HUES6 (cell line): ENCODE data around the gene MEF2A.

ENCODE experiments used
- H3K27ac ChIP-seq: 2 replicates; pipeline ENCODE4 v1.7.0; 2013; ENCODE audit warnings: low read depth, mild to moderate bottlenecking, low read length, inconsistent platforms
- H3K27me3 ChIP-seq: 2 replicates; pipeline ENCODE4 v1.6.1; 2013; ENCODE audit warnings: low read length; ENCODE audit not compliant: control insufficient read depth, insufficient read depth
- H3K36me3 ChIP-seq: 2 replicates; pipeline ENCODE4 v1.6.1; 2013; ENCODE audit warnings: low read length; ENCODE audit not compliant: control insufficient read depth, insufficient read depth
- H3K4me1 ChIP-seq: 2 replicates; pipeline ENCODE4 v1.6.1; 2013; ENCODE audit warnings: low read length; ENCODE audit not compliant: control insufficient read depth, insufficient read depth
- H3K4me3 ChIP-seq: 2 replicates; pipeline ENCODE4 v1.5.1; 2013; ENCODE audit warnings: low read depth, low read length
- H3K9ac ChIP-seq: one replicate; pipeline ENCODE4 v1.6.1; 2013; ENCODE audit warnings: mild to moderate bottlenecking, low read length
- H3K9me3 ChIP-seq: 2 replicates; pipeline ENCODE4 v1.6.1; 2013; ENCODE audit warnings: low read depth, low read length; ENCODE audit not compliant: control insufficient read depth, insufficient read depth

MEF2A gene

DNA sequence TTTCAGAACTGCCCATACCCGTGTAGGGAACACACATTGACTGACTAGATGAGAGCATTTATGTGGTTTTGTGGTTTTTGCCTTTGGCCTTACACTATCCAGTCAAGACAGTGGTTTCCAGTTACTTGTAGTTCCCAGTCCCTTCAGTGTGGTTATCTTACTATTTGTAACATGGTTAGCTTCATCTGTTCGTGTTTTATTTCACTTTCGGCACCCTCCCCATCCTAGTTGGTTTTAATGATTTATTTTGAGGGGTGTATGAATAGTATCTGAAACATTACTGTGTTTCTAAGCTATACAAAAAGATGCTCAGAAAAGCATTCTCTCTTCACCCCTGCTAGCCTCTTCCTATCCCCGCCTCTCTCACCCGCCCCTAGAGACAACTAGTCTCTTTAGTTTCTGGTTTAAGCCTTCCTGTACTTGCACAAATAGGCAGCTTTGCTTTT lies 153.3 kb downstream of the MEF2A start:
- no peaks in the 10 kb centered on the region for H3K27me3 ChIP-seq
- no peak overlapping the region for H3K9ac ChIP-seq
- peaks cover 8% of the 10 kb centered on the region for H3K36me3 ChIP-seq
- no peaks in the 10 kb centered on the region; the same call in 1 of the 2 replicates for H3K9me3 ChIP-seq
- no peaks in the 10 kb centered on the region for H3K4me1 ChIP-seq
- H3K27ac ChIP-seq, result no peak overlapping the region
- no peak overlapping the region for H3K4me3 ChIP-seq

DNA sequence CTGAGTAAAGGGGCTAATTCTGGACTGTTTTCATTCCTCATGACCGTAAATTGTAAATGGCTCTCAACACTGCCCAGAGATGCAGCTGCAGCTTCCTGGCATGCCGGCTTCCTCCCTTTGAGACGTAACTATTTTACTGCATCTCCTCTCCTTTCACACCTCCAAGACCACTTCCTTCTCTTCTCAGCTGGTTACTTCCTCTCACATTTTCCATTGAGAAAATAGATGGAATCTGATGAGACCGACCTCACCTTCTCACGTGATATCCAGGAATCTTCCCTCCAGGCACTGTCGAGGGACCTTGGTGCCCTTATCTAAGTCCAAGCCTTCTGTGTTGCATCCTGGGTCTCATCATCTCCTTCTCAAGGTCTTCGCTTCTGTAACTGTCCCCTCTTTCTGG lies 154.7 kb downstream of the MEF2A start:
- no peaks in the 10 kb centered on the region for H3K27me3 ChIP-seq
- H3K9me3 ChIP-seq, result peaks cover 14% of the 10 kb centered on the region
- no peak overlapping the region for H3K27ac ChIP-seq
- no peaks in the 10 kb centered on the region for H3K4me1 ChIP-seq
- no peak overlapping the region for H3K9ac ChIP-seq
- H3K36me3 ChIP-seq, result peaks cover 5% of the 10 kb centered on the region; the same call in 1 of the 2 replicates
- no peak overlapping the region for H3K4me3 ChIP-seq

DNA sequence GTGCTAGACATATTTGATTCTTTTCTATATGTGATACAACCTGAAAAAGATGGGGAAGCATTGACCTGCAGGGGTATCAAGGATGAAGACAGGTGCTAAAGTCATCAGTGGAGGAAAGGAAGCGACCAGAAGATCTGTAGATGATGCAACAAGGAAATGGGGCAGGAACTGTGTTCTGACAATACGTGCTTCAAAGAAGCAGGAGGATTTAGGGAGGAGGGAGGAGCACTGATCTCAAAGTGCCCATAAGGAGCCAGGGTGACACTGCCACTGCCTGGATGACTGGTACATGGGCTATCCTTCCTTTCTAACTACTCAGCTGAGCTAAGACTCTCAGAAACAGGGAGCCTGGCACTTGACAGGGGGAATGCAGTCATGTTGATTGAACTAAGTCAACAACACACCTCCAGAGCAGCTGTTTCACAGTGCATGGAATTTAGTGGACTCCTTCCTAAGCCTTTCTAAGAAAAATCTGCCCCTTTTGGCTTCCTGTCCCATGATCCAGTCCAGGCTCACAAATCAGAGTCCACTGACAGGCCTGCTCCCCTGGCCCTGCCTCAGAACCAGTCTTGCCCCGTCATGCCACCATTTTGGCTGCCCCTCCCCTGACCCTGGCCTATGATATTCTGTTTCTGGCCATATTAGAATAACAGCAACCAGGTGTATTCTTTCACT lies 155.5 kb downstream of the MEF2A start:
- no peaks in the 10 kb centered on the region for H3K4me1 ChIP-seq
- peaks cover 18% of the 10 kb centered on the region for H3K9me3 ChIP-seq
- no peaks in the 10 kb centered on the region for H3K27me3 ChIP-seq
- no peak overlapping the region for H3K4me3 ChIP-seq
- no peak overlapping the region for H3K27ac ChIP-seq
- peaks cover 5% of the 10 kb centered on the region for H3K36me3 ChIP-seq
- no peak overlapping the region for H3K9ac ChIP-seq

DNA sequence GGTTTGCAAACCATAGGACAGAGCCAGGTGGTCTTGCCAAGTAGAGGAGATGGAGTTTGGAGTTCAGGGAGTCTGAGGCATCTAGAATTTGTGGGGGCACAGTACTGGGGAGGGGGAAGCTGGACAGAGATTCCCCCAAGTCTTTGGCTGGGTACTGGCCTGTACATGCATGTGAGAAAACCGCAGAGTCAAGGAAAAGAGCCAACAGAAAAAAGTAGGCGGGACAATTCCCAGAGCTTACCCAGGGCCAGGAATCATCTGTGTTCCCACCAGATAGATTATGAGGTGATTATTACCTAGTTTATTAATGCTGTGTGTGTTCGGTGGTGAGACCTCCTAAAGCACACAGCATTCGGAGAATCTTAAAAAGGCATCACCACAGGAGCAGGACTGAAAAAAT lies 156.1 kb downstream of the MEF2A start:
- H3K9me3 ChIP-seq, result peaks cover 18% of the 10 kb centered on the region
- no peak overlapping the region for H3K9ac ChIP-seq
- no peak overlapping the region for H3K27ac ChIP-seq
- H3K4me3 ChIP-seq, result no peak overlapping the region
- H3K27me3 ChIP-seq, result no peaks in the 10 kb centered on the region
- H3K4me1 ChIP-seq, result no peaks in the 10 kb centered on the region
- peaks cover 5% of the 10 kb centered on the region for H3K36me3 ChIP-seq

DNA sequence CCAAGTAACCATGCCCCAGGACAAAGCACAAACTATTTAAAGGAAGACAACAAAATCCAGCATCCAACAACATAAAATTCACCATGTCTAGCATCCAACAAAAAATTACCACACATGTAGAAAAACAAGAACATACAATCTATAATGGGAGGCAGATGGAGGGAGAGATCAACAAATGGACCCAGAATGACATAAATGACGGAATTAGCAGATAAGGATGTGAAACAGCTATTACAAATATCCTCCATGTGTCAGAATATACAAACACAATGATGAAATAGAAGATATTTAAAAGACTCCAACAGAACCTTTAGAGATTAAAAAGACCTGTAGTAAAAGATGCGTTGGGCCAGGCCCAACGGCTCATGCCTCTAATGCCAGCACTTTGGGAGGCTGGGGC lies 156.6 kb downstream of the MEF2A start:
- no peak overlapping the region for H3K4me3 ChIP-seq
- H3K27ac ChIP-seq, result no peak overlapping the region
- H3K9ac ChIP-seq, result no peak overlapping the region
- H3K36me3 ChIP-seq, result peaks cover 5% of the 10 kb centered on the region
- H3K9me3 ChIP-seq, result peaks cover 18% of the 10 kb centered on the region
- no peaks in the 10 kb centered on the region for H3K27me3 ChIP-seq
- no peaks in the 10 kb centered on the region for H3K4me1 ChIP-seq

DNA sequence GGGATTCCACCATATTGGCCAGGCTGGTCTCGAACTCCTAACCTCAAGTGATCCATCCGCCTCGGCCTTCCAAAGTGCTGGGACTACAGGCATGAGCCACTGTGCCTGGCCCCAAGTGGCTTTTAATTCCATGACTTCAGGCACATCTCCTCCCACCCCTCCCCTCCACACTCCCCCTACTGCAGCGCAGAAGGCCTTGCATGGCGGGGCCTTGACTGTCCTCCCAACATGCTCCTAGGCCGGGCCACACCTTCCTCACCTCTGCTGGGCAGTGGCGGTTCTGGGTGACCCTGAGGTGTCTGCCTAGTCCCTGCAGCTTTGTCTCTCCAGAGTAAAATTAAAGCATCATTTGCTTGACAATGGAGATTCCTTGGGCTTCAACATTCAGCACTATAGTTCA lies 160.5 kb downstream of the MEF2A start:
- Histone ChIP-seq H3K9ac (no peak overlapping the region), H3K36me3 (peaks cover 24% of the 10 kb centered on the region), H3K4me1 (peaks cover 14% of the 10 kb centered on the region), H3K4me3 (no peak overlapping the region), H3K27ac (no peak overlapping the region), H3K27me3 (peaks cover under 1% of the 10 kb centered on the region; the same call in 1 of the 2 replicates), H3K9me3 (peaks cover 18% of the 10 kb centered on the region)

DNA sequence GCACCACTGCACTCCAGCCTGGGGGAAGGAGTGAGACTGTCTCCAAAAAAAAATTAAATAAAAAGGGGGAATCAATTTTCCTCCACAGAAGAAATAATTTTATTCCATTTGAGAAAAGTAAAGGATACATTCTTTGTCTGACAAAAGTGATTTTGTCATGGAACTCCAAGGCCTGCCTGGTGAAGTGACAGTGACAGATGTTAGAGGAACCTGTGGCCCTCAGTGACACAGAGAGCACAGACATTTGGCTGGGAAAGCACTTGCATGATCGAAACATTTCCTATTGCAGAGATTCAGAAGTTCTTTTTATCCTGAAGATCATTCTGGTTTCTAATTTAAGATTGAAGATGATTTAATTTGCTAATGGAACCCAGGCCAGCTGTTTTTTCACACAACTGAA lies 161.5 kb downstream of the MEF2A start:
- peaks cover 24% of the 10 kb centered on the region for H3K36me3 ChIP-seq
- peaks cover 18% of the 10 kb centered on the region for H3K9me3 ChIP-seq
- H3K4me1 ChIP-seq, result peaks cover 24% of the 10 kb centered on the region

DNA sequence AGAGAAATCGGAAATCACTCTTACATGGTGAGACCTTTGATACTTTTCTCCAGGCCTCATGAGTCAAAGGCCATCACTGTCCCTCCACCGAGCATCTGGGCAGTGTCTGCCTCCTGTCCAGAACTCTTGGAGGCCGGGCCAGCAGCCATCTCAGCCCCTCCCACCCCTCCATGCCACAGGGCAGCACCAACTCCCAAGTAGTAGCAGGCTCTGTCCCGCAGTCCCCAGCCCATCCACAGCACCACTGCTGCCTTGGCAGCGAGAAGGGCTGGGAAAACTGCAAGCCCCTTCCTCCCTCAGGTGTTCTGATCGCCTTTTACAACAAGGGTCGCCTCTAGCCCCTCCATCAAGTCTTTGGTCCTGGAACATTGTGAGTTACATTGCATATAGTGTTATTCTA lies 161.9 kb downstream of the MEF2A start:
- Histone ChIP-seq H3K4me3 (no peak overlapping the region), H3K27me3 (peaks cover 14% of the 10 kb centered on the region), H3K9ac (no peak overlapping the region), H3K27ac (no peak overlapping the region), H3K9me3 (peaks cover 18% of the 10 kb centered on the region), H3K36me3 (peaks cover 24% of the 10 kb centered on the region), H3K4me1 (peaks cover 25% of the 10 kb centered on the region)

More for the DNA sequence above, 161.5 kb downstream of the MEF2A start:
- Histone ChIP-seq H3K27me3 (peaks cover 10% of the 10 kb centered on the region), H3K9ac (no peak overlapping the region), H3K27ac (no peak overlapping the region), H3K4me3 (no peak overlapping the region)

DNA sequence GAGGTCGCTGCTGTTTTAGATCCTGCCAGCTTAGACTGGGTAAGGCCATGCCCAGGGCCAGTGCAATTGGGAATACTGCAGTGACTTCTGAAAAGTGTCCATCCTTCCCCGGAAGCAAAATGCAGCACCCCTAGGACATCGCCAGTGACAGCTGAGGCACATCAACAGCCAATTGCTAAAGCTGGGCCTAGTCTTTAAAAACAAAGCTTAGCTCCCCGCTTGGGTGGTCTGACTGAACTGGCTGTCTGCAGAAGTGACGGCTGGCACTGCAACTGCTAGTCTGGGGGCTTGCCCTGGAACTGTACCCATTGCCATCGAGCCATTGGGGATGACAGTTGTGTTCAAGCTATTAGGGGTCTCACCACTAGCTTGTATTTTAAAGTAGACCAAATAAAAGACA lies 163.1 kb downstream of the MEF2A start:
- Histone ChIP-seq H3K27me3 (peaks cover 15% of the 10 kb centered on the region), H3K4me1 (peaks cover 25% of the 10 kb centered on the region), H3K27ac (no peak overlapping the region), H3K9me3 (peaks cover 18% of the 10 kb centered on the region), H3K9ac (no peak overlapping the region), H3K36me3 (peaks cover 24% of the 10 kb centered on the region), H3K4me3 (no peak overlapping the region)

DNA sequence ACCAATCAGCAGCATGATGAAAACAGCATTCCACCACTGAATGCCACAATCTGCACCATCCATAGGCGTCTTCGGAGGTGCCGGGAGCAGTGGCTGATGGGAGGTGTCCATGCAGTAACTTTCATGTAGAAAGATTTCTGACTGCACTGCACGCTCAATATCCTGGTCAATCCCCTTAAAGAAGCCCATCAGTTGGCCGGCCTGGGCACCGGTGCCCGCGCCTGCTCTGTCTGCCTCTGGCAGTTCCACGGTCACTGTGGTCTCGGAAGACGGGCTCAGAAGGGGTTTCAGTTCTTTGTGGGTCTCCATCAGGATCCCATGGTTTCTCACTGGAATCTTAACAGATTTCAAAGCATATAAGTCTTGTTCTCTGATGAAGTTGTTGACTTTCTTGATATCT lies 163.5 kb downstream of the MEF2A start:
- H3K27ac ChIP-seq, result no peak overlapping the region
- H3K27me3 ChIP-seq, result peaks cover 15% of the 10 kb centered on the region
- H3K4me1 ChIP-seq, result peaks cover 25% of the 10 kb centered on the region
- peaks cover 16% of the 10 kb centered on the region for H3K9me3 ChIP-seq
- H3K4me3 ChIP-seq, result no peak overlapping the region
- peaks cover 24% of the 10 kb centered on the region for H3K36me3 ChIP-seq
- no peak overlapping the region for H3K9ac ChIP-seq

DNA sequence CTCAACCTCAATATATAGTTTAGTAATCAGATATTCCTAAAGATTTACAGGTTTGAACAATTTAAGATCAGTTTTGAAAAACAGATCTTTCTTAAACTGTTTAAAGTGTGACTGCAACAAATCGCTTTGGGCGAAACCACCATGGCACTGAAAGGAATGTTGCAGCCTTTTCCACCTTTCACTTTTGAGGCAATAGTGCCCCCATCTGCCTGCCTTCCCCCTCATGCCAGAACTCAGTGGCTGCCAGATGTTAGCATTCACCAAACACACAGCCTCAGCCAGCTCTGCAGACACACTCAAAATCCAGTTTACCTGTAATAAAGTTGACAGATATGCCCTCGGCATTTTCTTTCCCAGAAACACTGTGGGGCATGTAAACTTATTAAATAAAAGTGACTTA lies 164.1 kb downstream of the MEF2A start:
- H3K4me3 ChIP-seq, result no peak overlapping the region
- H3K4me1 ChIP-seq, result peaks cover 25% of the 10 kb centered on the region
- H3K9me3 ChIP-seq, result peaks cover 10% of the 10 kb centered on the region
- H3K9ac ChIP-seq, result no peak overlapping the region
- H3K27me3 ChIP-seq, result peaks cover 15% of the 10 kb centered on the region
- H3K36me3 ChIP-seq, result peaks cover 24% of the 10 kb centered on the region
- no peak overlapping the region for H3K27ac ChIP-seq
